Left ventricle myocardium inferior (tissue), 1 donor: ENCODE data around the gene SNX18. TPM values are rescaled to one million over a fixed set of nuclear protein-coding genes. Genes with fewer than 3 reads are reported as not detected.
A peak's percentile ranks its signal among the peaks of the same experiment; 100 is the strongest.

ENCODE experiments used
- DNase-seq: peaks from one replicate; pipeline ENCODE4 v3.0.0-alpha.2; 2020
- H3K27ac ChIP-seq: fragments of 200-600 bp; replicated peaks from 2 replicates; pipeline ENCODE4 v1.8.0; 2021
- H3K27me3 ChIP-seq: fragments of 200-600 bp; 2 replicates; pipeline ENCODE4 v1.8.0; 2021; ENCODE audit warnings: low read depth
- H3K36me3 ChIP-seq: fragments of 200-600 bp; 2 replicates; pipeline ENCODE4 v1.8.0; 2021
- H3K4me1 ChIP-seq: fragments of 200-600 bp; 2 replicates; pipeline ENCODE4 v1.8.0; 2021
- H3K4me3 ChIP-seq: fragments of 200-600 bp; 2 replicates; pipeline ENCODE4 v1.8.0; 2021; ENCODE audit warnings: mild to moderate bottlenecking, moderate library complexity
- H3K9me3 ChIP-seq: fragments of 200-600 bp; replicated peaks from 2 replicates; pipeline ENCODE4 v1.8.0; 2021
- intact Hi-C: fragments of 100-400 bp; cut with micrococcal nuclease; formaldehyde crosslinking; loops from one replicate; pipeline ENCODE4 v1.11.0; 2022
- total RNA-seq: library from RNA; stranded (reverse); fragmentation: NEBNext Ultra II Directional; extraction: Animal tissue kit (Norgen Biotek cat#: 25700); gene quantifications from one replicate; pipeline ENCODE4 v1.2.1, GENCODE V29; 2021
- TF ChIP-seq, protein P1 (sequence below): fragments of 200-600 bp; IDR thresholded peaks from 2 replicates; pipeline ENCODE4 v1.8.0; 2021; ENCODE audit warnings: antibody characterized with exemption, mild to moderate bottlenecking, borderline replicate concordance
- donor health status: DM: no; HTN: yes; CAD: no; lungs with severe emphysema.

Gene SNX18
- total RNA-seq, 1 donor from 2014 or later = 28.7 TPM

DNA sequence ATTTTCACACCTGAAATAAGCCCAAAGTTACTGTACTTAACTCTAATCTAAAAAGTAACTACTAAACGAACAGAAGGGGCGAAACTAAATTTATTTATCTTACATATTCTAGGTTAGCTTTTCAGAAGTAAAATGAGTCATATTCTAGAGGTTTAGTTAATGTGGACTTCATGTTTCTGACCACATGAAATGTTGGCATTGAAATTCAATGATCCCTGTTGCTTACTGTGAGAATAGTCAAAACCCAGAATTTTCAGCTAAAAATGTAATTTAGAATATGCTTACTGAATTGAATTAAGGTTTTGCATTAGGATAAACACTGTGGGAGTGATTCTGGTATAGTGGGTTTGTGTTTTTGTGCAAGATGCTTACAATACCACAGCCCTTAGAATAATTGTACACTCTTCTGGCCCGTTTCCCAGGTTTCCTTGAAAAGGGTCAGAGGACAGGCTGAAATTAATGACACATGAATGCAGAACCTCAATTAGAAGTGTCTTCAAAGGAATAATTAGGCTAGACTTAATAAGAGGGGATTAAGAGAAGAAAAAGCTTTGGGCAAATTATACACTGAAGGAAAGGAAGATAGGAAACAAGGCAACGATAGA, 1.4 kb upstream of the SNX18 start:
- Histone ChIP-seq H3K9me3 (no peaks in the 10 kb centered on the region), H3K27me3 (no peaks in the 10 kb centered on the region), H3K4me1 (peaks cover 41% of the 10 kb centered on the region), H3K4me3 (no peak overlapping the region), H3K27ac (no peak overlapping the region), H3K36me3 (peaks cover 9% of the 10 kb centered on the region)
- DNase-seq = no peak
- TF ChIP-seq, protein P1, sequence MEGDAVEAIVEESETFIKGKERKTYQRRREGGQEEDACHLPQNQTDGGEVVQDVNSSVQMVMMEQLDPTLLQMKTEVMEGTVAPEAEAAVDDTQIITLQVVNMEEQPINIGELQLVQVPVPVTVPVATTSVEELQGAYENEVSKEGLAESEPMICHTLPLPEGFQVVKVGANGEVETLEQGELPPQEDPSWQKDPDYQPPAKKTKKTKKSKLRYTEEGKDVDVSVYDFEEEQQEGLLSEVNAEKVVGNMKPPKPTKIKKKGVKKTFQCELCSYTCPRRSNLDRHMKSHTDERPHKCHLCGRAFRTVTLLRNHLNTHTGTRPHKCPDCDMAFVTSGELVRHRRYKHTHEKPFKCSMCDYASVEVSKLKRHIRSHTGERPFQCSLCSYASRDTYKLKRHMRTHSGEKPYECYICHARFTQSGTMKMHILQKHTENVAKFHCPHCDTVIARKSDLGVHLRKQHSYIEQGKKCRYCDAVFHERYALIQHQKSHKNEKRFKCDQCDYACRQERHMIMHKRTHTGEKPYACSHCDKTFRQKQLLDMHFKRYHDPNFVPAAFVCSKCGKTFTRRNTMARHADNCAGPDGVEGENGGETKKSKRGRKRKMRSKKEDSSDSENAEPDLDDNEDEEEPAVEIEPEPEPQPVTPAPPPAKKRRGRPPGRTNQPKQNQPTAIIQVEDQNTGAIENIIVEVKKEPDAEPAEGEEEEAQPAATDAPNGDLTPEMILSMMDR = no peak
- intact Hi-C loops = no loop called here

DNA sequence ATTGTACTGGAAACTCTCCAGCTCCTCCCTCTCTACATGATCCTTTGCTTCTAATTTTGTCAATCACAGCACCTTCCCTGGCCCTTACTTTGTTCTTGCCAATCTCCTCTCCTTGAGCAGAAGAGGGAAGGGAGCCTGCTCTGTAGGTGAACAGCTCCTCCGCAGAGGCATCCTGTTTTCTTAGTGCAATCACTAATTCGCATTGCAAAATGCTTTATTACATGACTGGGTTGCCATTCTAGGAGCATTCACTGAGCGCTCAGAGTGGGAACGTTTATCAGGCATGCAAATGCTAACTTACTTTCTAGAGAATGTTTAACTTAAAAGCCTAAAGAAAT, 416 bp upstream of the SNX18 start:
- Histone ChIP-seq H3K36me3 (peaks cover 9% of the 10 kb centered on the region), H3K27me3 (no peaks in the 10 kb centered on the region), H3K4me3 (peak overlapping the region; percentile 100), H3K9me3 (no peaks in the 10 kb centered on the region), H3K4me1 (peaks cover 51% of the 10 kb centered on the region), H3K27ac (no peak overlapping the region)
- intact Hi-C loops = loop anchor here (1.0 kb wide), 1 partner anchor 328 kb away; no protein-coding TSS in a partner anchor
- DNase-seq = no peak
- TF ChIP-seq, protein P1 = no peak

- H3K27ac ChIP-seq = peak overlapping the region; percentile 99
- intact Hi-C loops = no loop called here
- no peaks in the 10 kb centered on the region for H3K27me3 ChIP-seq
- peaks cover 9% of the 10 kb centered on the region for H3K36me3 ChIP-seq
- TF ChIP-seq, protein P1 = no peak
- peaks cover 62% of the 10 kb centered on the region for H3K4me1 ChIP-seq
- H3K4me3 ChIP-seq = peak overlapping the region; percentile 100
- peak; percentile 69 for DNase-seq
- H3K9me3 ChIP-seq = no peaks in the 10 kb centered on the region
Measured at GRCh38 chr5:54518146-54518817, 723 bp downstream of the SNX18 start.

DNA sequence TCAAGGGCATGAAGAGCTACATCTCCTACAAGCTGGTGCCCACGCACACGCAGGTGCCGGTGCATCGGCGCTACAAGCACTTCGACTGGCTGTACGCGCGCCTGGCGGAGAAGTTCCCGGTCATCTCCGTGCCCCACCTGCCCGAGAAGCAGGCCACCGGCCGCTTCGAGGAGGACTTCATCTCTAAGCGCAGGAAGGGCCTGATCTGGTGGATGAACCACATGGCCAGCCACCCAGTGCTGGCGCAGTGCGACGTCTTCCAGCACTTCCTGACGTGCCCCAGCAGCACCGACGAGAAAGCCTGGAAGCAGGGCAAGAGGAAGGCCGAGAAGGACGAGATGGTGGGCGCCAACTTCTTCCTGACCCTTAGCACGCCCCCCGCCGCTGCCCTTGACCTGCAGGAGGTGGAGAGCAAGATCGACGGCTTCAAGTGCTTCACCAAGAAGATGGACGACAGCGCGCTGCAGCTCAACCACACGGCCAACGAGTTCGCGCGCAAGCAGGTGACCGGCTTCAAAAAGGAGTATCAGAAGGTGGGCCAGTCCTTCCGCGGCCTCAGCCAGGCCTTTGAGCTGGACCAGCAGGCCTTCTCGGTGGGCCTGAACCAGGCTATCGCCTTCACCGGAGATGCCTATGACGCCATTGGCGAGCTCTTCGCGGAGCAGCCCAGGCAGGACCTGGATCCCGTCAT, 1.4 kb downstream of the SNX18 start:
- peaks cover 9% of the 10 kb centered on the region for H3K36me3 ChIP-seq
- peak overlapping the region; percentile 99 for H3K27ac ChIP-seq
- H3K9me3 ChIP-seq = no peaks in the 10 kb centered on the region
- no peak for DNase-seq
- peaks cover 69% of the 10 kb centered on the region for H3K4me1 ChIP-seq
- TF ChIP-seq, protein P1 = no peak
- no peaks in the 10 kb centered on the region for H3K27me3 ChIP-seq
- intact Hi-C loops = no loop called here
- H3K4me3 ChIP-seq = peak overlapping the region; percentile 100

DNA sequence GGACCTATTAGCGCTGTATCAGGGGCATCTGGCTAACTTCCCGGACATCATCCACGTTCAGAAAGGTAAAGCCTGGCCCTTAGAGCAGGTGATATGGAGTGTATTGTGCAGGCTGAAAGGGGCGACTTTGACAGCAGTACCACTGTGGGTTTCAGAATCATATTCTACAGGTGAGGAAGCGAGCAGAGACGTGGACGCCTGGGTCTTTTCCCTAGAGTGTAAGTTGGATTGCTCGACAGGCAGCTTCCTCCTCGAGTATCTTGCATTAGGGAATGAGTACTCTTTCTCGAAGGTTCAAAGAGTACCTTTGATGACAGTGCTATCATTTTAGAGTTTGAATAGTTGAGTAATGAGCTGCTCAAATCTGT, 1.9 kb downstream of the SNX18 start:
- Histone ChIP-seq H3K9me3 (no peaks in the 10 kb centered on the region), H3K27ac (peak overlapping the region; percentile 99), H3K4me3 (peak overlapping the region; percentile 100), H3K36me3 (peaks cover 9% of the 10 kb centered on the region), H3K4me1 (peaks cover 74% of the 10 kb centered on the region), H3K27me3 (no peaks in the 10 kb centered on the region)
- no peak for DNase-seq
- intact Hi-C loops = no loop called here
- TF ChIP-seq, protein P1 = no peak
